Ovary (tissue), 9 donors: ENCODE data around the gene EFCAB13. TPM values are rescaled to one million over a fixed set of nuclear protein-coding genes. Genes with fewer than 3 reads are reported as not detected.

Source experiments
- DNase-seq, 5 donors: peaks; one replicate each; pipeline ENCODE4 v3.0.0-alpha.2; 2019 to 2020
- H3K27ac ChIP-seq, 2 donors: fragments of 200-600 bp; one replicate each; pipeline versions ENCODE4 v1.5.1 to v1.8.0; 2019 to 2022
- H3K27me3 ChIP-seq: fragments of 200-600 bp; one replicate; pipeline ENCODE4 v1.8.0; 2022
- H3K36me3 ChIP-seq: fragments of 200-600 bp; sonication (generic); one replicate; pipeline ENCODE4 v1.5.1; 2019
- H3K4me1 ChIP-seq: one replicate; pipeline ENCODE4 v1.8.1; 2013; ENCODE audit warnings: mild to moderate bottlenecking, moderate library complexity; ENCODE audit not compliant: insufficient read depth
- H3K4me3 ChIP-seq: fragments of 200-600 bp; sonication (generic); one replicate; pipeline ENCODE4 v1.5.1; 2017
- H3K9me3 ChIP-seq, 2 donors: fragments of 200-600 bp in 1 of 2; sonication (generic) in 1 of 2; one replicate each; pipeline versions ENCODE4 v1.5.1 to v1.8.1; 2013 to 2019; ENCODE audit warnings: mild to moderate bottlenecking in 1 of 2, moderate library complexity in 1 of 2
- EP300 ChIP-seq: sonication (generic); formaldehyde crosslinking; IDR thresholded peaks from one replicate; pipeline ENCODE4 v1.6.1; 2017; ENCODE audit warnings: antibody characterized with exemption
- POLR2A ChIP-seq: fragments of 450-650 bp; IDR thresholded peaks from one replicate; pipeline ENCODE4 v1.6.1; 2017; ENCODE audit warnings: antibody characterized with exemption, mild to moderate bottlenecking, moderate library complexity
- WGBS, 3 donors: extraction: QIAGEN DNeasy Blood & Tissue Kit in 1 of 3; methylation state at CpG; one replicate each; pipeline versions ENCODE4 v1.1.5 to v1.1.7; 2013 to 2017; 5-methylcytosine and 5-hydroxymethylcytosine counted together
- intact Hi-C, 4 donors: fragments of 100-400 bp; cut with DNase I; formaldehyde crosslinking; loops; one replicate each; pipeline versions ENCODE4 v1.11.0 to v1.15.1; 2022 to 2023
- polyA plus RNA-seq, 2 donors: library from polyadenylated mRNA; stranded (reverse); fragments of 200-250 nt in 1 of 2; fragments of 350-450 nt in 1 of 2; fragmentation: Illumina TruSeq in 1 of 2; extraction: RNeasy Lipid Tissue Mini Kit (QIAGEN cat#74804) in 1 of 2; gene quantifications; one replicate each; pipeline ENCODE4 v1.2.3, GENCODE V29; 2013 to 2014
- total RNA-seq, 7 donors: library from RNA; depleted of rRNA in 2 of 7; stranded (reverse); fragments of >200 nt in 2 of 7; fragmentation: NEBNext Ultra II Directional in 3 of 7; extraction: Animal tissue kit (Norgen Biotek cat#: 25700) in 3 of 7; gene quantifications; one replicate each; pipeline versions ENCODE4 v1.1.0 to v1.2.4, GENCODE V29; 2016 to 2023
- TF ChIP-seq, protein P1 (sequence below), 3 donors: fragments of 450-650 bp in 2 of 3; fragments of 200-600 bp in 1 of 3; IDR thresholded peaks; one replicate each; pipeline versions ENCODE4 v1.5.1 to v1.8.0; 2016 to 2022; ENCODE audit warnings: antibody characterized with exemption in 3 of 3, mild to moderate bottlenecking in 1 of 3
- donor health status: DM: no; HTN: no; CAD: no; lungs with moderate emphysema.
- donor health status: DM: no; HTN: no; CAD: no.
- donor health status: Bipolar disorder and iron deficiency.
- donor health status: DM: yes; HTN: yes; CAD: no.
- donor health status: DM: no; HTN: no; CAD: no.
- donor health status: DM: yes; HTN: yes; CAD: no.

EFCAB13 gene
- total and polyA plus RNA-seq, 9 donors = 3.2 to 11.5 (median 9.1) TPM

DNA sequence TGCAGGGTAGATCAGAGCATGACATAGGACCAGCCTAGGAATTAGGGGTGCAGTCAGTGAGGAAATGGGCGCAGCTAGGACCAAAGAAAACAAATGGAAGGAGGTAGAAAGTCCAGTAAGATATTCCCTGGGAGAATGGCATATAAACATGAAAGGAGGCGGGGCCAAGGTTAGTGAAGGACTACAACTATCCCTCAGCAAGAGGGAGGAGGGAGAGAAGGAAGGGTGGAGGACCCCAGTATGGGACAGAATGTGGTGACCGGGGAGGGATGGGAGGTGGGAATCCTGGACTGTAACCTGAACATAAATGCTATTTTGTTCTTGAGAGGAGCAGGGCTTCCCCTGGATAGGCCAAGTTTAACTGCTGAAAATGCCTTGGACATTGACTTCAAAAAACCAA is 47.3 kb upstream of the EFCAB13 start:
- no peaks in the 10 kb centered on the region for H3K9me3 ChIP-seq
- intact Hi-C loops = no loop called here
- no peak for DNase-seq
- H3K36me3 ChIP-seq = no peaks in the 10 kb centered on the region
- no peaks in the 10 kb centered on the region for H3K27me3 ChIP-seq
- TF ChIP-seq, protein P1, sequence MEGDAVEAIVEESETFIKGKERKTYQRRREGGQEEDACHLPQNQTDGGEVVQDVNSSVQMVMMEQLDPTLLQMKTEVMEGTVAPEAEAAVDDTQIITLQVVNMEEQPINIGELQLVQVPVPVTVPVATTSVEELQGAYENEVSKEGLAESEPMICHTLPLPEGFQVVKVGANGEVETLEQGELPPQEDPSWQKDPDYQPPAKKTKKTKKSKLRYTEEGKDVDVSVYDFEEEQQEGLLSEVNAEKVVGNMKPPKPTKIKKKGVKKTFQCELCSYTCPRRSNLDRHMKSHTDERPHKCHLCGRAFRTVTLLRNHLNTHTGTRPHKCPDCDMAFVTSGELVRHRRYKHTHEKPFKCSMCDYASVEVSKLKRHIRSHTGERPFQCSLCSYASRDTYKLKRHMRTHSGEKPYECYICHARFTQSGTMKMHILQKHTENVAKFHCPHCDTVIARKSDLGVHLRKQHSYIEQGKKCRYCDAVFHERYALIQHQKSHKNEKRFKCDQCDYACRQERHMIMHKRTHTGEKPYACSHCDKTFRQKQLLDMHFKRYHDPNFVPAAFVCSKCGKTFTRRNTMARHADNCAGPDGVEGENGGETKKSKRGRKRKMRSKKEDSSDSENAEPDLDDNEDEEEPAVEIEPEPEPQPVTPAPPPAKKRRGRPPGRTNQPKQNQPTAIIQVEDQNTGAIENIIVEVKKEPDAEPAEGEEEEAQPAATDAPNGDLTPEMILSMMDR (IDR thresholded peaks at IDR 0.05) = no peak
- TF ChIP-seq EP300 (no peak), POLR2A (no peak)
- no peak overlapping the region for H3K4me3 ChIP-seq
- H3K4me1 ChIP-seq = peaks cover 38% of the 10 kb centered on the region
- WGBS, 3 donors = 75 to 81% (median 77%) methylated on average over 3 of the region's 3 CpGs
- peak overlapping the region; percentile 51 to 79 for H3K27ac ChIP-seq

DNA sequence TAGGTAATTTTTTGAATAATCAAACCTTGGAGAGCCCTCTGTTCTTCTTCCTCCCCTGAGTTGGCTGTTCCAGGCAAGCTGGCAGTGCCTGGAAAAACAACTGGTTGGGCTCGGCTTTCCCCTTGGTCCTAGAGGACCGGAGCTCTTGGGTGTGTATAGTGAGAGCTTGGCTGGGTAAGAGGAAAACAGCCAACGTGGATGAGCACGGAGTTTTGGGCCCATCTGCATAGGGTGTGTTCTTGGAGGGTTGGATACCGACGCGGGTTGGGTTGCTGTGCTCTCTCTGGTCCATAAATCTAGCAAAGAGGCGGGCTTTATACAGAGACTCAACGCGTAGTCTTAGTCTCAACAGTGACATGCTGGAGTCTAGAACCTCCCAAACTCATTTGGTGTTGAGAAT is 46.9 kb upstream of the EFCAB13 start:
- intact Hi-C loops = no loop called here
- H3K4me1 ChIP-seq = peaks cover 38% of the 10 kb centered on the region
- H3K27ac ChIP-seq = peak overlapping the region; percentile 51 to 79
- DNase-seq = peak; percentile 66 to 75 (median 69)
- WGBS, 3 donors = 20 to 29% (median 24%) methylated on average over 10 of the region's 10 CpGs
- no peaks in the 10 kb centered on the region for H3K36me3 ChIP-seq
- H3K4me3 ChIP-seq = no peak overlapping the region
- H3K27me3 ChIP-seq = no peaks in the 10 kb centered on the region
- TF ChIP-seq, protein P1 (IDR thresholded peaks at IDR 0.05) = no peak
- H3K9me3 ChIP-seq = no peaks in the 10 kb centered on the region

DNA sequence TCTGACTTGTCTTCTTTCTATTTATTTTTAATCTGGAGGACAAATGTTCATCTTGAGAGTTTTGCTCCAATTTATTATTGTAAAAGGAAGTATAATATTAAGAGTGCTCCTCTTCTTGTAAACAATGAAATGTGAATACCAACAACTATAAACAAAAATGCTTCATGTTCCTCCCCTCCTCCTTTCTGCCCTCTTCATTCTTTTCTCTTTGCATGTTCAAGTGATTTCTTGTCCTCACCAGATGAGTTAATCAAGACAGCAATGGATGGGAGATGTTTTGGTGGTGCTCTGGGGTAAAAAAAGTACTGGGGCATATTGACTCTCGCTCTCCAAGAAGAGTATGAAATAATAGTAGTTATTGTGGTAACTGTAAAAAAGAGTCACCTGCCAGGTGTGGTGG is 45.8 kb upstream of the EFCAB13 start:
- peaks cover 38% of the 10 kb centered on the region for H3K4me1 ChIP-seq
- H3K27me3 ChIP-seq = no peaks in the 10 kb centered on the region
- TF ChIP-seq EP300 = no peak
- no peak for TF ChIP-seq POLR2A
- TF ChIP-seq, protein P1 (IDR thresholded peaks at IDR 0.05) = no peak
- intact Hi-C loops = no loop called here
- no peaks in the 10 kb centered on the region for H3K9me3 ChIP-seq
- WGBS, 3 donors = 90 to 97% (median 92%) methylated on average over 1 of the region's 1 CpG
- peak overlapping the region in 1 of 2 donors; percentile 79 for H3K27ac ChIP-seq
- DNase-seq = no peak
- H3K36me3 ChIP-seq = no peaks in the 10 kb centered on the region
- H3K4me3 ChIP-seq = no peak overlapping the region

DNA sequence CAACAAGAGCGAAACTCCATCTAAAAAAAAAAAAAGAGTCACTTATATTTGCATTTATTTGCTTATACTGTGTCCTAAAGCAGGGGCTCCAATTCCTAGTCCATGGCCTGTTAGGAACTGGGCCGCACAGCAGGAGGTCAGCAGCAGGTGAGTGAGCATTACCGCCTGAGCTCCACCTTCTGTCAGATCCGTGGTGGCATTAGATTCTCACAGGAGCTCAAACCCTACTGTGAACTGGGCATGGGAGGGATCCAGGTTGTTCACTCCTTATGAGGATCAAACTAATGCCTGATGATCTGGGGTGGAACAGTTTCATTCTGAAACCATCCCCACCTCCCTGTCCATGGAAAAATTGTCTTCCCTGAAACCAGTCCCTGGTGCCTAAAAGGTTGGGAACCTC is 45.2 kb upstream of the EFCAB13 start:
- 76 to 83% (median 83%) methylated on average over 4 of the region's 4 CpGs for WGBS, 3 donors
- intact Hi-C loops = no loop called here

More for the DNA sequence above, 45.2 kb upstream of the EFCAB13 start:
- H3K4me1 ChIP-seq = peaks cover 38% of the 10 kb centered on the region
- no peaks in the 10 kb centered on the region for H3K27me3 ChIP-seq
- no peak overlapping the region for H3K4me3 ChIP-seq
- no peaks in the 10 kb centered on the region for H3K9me3 ChIP-seq
- H3K27ac ChIP-seq = peak overlapping the region; percentile 31 to 80
- H3K36me3 ChIP-seq = no peaks in the 10 kb centered on the region
- DNase-seq = no peak
- TF ChIP-seq POLR2A (no peak), EP300 (no peak)
- TF ChIP-seq, protein P1 (IDR thresholded peaks at IDR 0.05) = no peak
